IPS-11a (cell line): ENCODE measurements around the gene EDA2R.

Experiments used
- H3K4me3 ChIP-seq: one replicate; pipeline ENCODE4 v1.5.1; 2013; ENCODE audit warnings: low read depth, low read length, control low read depth

Gene EDA2R

DNA sequence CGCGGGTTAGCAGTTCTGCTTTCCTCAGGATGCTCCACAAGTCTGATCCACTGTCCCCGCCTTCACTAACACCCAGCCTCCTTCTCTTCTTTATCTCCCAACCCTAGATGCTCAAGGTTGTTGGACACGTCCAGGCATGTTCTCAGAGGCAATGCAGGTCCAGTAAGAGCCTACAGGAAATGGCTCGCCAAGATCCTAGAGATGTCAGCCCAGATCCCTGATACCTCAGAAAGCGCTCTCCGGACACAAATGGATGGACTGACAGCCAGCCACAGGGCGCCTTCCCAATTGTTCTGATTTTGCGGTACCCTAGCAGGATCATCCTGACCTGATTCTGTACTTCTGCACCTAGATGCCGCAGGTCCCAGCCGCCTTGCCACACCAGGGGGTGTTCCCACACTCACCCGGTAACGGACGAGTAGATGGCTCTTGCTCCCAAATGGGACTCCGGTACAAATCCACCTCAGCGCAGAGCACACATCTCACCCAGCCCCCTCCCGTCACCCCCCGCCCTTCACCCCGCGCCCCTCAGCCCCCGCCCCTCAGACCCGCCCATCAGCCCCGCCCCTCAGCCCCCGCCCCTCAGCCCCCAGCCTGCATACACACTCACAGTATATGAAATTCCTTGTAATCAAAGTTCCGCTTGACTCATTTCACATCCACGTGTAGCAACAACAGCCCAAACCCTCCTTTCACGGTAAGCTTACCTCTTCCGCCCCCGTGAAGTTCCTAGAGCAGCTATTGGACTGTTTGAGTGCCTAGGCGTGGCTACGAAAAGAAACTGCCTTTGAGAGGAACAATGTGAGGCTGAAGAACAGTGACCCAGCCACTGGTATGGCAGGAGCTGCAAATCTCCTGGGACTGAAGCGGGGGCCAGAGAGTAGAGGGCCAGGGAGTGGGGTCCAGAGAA lies at the start of gene EDA2R:
TSS of gene EDA2R (minus strand) at position 488 of the 910 bp plus-strand sequence. CDS start 23,058 bp downstream, outside the sequence.
- H3K4me3 ChIP-seq: peak within 1 kb of the TSS; percentile 58

DNA sequence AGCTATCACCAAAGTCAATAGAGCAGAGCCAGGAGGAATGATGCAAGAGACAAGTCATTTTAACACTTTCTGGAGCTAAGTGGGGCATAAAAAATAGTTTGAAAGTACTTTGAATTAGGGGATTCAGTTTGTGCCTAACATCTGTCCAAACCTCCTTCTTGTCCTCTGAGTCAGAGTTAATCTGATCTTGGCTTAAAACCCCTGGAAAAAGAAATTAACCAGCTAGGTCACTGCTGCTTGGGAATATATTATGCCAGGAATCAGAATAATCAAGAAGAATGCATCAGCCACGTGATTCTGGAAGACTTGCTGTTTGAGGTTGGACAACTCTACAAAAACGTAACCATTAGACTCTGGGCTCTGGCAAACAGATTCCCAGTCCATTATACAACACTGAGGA lies 45.3 kb upstream of the EDA2R start:
- no peak overlapping the region for H3K4me3 ChIP-seq

DNA sequence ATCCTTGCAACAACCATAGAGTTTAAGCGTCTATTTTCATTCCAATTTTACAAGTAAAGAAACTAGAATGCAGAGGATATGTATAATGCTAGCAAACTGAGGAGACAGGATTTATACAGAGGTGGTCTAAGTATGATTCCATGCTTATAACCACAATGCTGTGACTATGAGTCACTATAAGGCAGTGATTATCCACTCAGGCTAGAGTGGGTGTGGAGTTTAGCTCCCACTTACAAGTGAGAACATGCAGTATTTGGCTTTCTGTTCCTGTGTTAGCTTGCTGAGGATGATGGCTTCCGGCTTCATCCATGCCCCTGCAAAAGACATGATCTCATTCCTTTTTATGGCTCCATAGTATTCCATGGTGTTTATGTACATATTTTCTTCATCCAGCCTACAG lies 41.6 kb upstream of the EDA2R start:
- no peak overlapping the region for H3K4me3 ChIP-seq

- H3K4me3 ChIP-seq: no peak overlapping the region
Measured at GRCh38 chrX:66677430-66677829, 38.6 kb upstream of the EDA2R start.

GRCh38 chrX:66676990-66677389 lies 38.1 kb upstream of the EDA2R start:
- no peak overlapping the region for H3K4me3 ChIP-seq

DNA sequence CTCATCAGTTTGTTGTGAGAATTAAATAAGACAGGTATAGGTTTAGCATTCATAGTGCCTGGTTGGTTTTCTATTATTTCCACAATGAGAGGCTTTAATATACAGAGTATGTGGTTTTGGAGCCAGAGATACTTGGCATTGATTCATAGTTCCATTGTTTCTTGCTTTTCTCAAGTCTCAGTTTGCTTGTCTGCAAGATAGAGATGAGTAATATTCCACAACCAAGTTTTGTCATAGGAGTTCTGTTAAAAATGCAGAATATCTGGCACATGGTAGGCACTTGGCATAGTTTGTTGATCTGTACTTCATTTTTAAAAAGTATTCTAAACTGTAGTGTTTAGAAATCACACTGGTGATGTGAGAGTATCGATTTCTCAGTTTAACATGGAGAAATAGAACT lies 37.5 kb upstream of the EDA2R start:
- no peak overlapping the region for H3K4me3 ChIP-seq

DNA sequence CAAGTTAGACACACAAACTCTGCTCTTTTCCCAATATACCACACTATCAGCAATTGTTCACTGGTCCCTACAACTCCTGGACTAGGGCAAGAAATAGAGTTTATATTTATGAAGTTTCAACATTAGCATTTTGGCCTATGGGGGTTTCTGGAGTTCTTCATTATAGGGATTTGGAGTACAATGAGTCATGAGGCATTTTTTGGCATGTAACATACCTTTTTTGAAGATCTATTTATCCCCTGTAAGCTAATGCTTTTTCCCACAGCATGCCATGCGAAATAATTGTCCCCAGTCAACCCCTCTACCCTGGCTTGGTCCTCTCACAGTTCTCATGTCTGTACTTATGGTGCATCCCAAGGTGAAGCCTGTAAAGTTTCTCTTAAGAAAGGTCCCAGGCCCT lies 36.7 kb upstream of the EDA2R start:
- H3K4me3 ChIP-seq: no peak overlapping the region

- no peak overlapping the region for H3K4me3 ChIP-seq
Measured at GRCh38 chrX:66674506-66674905, 35.6 kb upstream of the EDA2R start.

DNA sequence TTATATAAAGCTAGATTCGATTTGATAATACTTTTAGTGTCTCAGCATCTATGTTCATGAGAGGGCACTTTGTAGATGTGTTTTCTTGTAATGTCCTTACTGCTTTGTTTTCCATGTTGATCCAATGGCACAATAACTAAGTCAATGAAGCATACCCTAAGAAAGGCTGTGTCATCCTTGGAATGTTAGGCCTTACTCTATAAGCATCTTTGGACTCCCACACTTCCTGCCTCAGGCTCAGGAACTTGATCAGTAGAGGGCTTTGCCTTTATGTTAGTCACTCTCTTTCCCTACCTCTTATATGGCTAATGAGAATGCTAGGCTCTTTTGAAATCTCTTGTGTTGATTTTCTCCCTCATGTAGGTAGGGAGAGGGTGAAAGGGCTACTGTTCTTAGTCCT lies 33.2 kb upstream of the EDA2R start:
- no peak overlapping the region for H3K4me3 ChIP-seq

DNA sequence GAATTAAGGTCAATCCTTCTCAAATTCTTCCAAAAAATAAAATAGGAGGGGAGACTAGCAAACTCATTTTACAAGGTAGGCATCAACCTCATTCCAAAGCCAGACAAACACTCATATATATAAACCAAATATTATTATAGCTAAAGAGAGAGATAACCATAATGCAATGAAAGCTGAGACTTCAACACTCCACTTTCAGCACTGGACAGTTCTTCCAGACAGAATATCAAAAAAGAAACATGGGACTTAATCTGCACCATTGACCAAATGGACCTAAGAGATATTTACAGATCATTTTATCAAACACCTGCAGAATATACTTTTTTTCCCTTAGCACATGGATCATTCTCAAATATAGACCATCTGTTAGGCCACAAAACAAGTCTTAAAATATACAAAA lies 15.5 kb upstream of the EDA2R start:
- H3K4me3 ChIP-seq: no peak overlapping the region

- no peak overlapping the region for H3K4me3 ChIP-seq
Measured at GRCh38 chrX:66635360-66635759, 3.5 kb downstream of the EDA2R start.

GRCh38 chrX:66634272-66634671 lies 4.6 kb downstream of the EDA2R start:
- no peak overlapping the region for H3K4me3 ChIP-seq

DNA sequence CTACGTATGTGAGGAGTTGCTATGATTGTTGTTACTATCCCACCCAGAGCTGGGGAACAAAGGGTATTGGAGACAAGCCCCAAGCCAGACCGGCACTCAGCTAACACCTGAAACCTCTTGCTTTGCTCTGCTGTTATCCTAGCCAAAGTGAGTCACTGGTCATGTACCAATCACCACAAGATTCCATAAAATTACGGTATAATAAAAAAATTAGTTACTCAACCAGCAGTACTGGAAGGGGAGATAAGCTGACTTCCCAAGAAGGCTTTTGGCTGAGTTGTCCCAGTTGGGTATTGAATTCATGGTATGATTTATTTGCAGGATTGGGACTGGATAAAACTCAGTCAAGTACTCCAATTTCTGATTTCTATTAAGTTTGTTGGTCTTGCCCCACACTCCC lies 5.3 kb downstream of the EDA2R start:
- no peak overlapping the region for H3K4me3 ChIP-seq

DNA sequence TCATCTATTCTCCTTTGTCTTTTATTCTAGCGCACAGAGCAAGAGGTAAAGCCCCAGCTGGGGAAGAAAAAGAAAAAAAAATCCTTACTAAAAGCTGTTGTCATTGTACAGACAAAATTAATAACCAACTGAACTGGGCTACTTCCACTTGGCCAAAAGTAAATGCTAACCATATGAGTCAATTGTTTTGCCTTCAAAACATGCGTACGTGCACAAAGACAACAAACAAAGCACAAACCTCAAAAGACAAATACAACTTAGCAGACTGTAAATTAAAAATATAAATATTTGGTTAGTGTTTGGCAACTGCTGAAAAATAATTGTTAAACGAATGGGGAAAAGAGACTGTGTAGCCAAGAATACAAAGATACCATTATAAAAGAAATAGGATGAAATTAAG lies 5.9 kb downstream of the EDA2R start:
- H3K4me3 ChIP-seq: no peak overlapping the region

DNA sequence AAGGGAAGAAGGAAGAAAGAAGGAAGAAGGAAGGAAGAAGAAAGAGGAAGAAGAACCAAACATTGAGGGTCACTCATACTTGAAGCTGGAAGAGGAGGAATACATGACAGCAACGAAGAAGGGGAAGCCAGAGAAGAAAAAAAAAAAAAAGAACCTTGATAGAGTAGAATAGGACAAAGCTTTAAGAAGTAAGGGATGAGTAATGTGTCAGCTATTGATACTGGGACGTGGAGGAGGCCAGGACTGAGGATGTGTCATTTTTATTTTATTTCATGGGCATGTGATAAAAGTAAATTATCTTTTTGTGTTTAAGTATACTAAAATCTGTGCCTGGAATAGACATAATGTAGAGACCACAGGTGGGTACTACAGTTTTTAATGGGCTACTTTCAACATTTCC lies 6.4 kb downstream of the EDA2R start:
- no peak overlapping the region for H3K4me3 ChIP-seq

- no peak overlapping the region for H3K4me3 ChIP-seq
Measured at GRCh38 chrX:66625525-66625924, 13.4 kb downstream of the EDA2R start.

DNA sequence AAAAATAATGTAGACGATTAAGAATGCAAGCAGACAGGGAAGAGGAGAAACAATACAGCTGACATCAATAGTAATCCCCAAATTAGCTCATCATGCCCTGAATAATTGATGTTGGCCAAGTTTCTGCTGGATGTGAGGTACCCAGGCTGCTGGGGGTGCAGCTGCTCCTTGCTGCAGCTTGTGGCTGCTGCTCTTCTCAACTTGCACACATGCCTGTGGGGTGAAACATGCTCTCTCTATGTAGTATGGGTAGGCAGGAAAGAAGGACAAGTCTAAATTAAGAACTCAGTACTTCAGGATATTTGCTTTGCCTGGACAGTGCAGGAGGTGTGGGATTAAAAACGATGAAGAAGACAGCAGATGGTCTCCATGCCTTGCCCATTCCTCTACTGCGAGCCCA lies 16.7 kb downstream of the EDA2R start:
- H3K4me3 ChIP-seq: no peak overlapping the region

DNA sequence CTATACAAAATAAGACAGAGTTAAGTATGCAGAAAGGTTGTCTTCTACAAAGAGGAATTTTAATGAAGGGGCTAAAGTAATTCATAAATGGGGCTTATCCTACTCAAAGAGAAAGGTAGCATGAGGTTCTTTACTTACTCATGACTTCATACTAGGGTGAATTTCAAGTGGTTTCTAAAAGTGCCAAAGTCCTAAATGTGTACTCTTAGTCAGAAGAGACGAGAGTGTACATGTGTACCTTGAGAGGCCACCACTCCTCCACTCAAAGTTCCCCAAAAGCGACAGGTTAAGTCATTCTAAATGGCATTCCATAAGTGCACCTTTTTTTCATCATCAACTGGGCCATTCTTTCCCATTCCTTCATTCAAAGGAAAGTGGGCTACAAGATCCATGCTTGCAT lies 21.9 kb downstream of the EDA2R start:
- no peak overlapping the region for H3K4me3 ChIP-seq

GRCh38 chrX:66602381-66602938 lies 36.4 kb downstream of the EDA2R start:
- H3K4me3 ChIP-seq: no peak overlapping the region

- no peak overlapping the region for H3K4me3 ChIP-seq
Measured at GRCh38 chrX:66601522-66601921, 37.4 kb downstream of the EDA2R start.

DNA sequence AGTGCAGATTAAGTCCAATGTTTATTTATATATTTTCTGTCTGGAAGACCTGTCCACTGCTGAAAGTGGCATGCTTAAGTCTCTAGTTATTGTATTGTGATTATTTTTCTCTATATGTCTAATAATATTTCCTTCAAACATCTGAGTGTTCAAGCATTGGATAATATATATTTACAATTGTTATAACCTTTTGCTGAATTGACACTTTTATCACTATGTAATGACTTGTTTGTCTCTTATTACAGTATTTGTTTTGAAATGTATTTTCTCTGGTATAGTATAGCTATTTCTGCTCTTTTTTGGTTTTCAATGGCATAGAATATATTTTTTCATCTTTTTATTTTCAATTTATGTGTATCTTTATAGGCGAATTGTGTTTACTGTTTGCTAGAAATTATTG lies 59.7 kb downstream of the EDA2R start:
- no peak overlapping the region for H3K4me3 ChIP-seq

DNA sequence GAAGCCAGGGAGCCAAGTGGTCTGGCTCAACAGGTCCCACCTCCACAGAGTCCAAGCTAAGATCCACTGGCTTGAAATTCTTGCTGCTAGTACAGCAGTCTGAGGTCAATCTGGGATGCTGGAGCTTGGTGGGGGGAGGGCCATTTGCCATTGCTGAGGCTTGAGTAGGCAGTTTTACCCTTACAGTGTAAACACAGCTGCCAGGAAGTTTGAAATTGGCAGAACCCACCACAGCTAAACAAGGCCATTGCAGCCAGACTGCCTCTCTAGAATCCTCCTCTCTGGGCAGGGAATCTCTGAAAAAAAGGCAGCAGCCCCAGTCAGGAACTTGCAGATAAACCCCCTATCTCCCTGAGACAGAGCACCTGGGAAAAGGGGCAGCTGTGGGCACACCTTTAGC lies 84.9 kb downstream of the EDA2R start:
- H3K4me3 ChIP-seq: no peak overlapping the region
